HG03442 (cell line): ENCODE data around the gene ALG2.
"Not testable (repeated sequence)": the region's sequence is repeated elsewhere in the genome, so short reads cannot be mapped to it uniquely, and the experiment has no call there.

Source experiments
- ATAC-seq: cut with Tn5 transposase; IDR thresholded peaks from one replicate; pipeline ENCODE4 v1.9.1; 2021; ENCODE audit warnings: mild to moderate bottlenecking, moderate library complexity; ENCODE audit not compliant: unreplicated experiment

The ALG2 gene

GRCh38 chr9:99239341-99240060, 17.8 kb upstream of the ALG2 start:
- no peak for ATAC-seq

DNA sequence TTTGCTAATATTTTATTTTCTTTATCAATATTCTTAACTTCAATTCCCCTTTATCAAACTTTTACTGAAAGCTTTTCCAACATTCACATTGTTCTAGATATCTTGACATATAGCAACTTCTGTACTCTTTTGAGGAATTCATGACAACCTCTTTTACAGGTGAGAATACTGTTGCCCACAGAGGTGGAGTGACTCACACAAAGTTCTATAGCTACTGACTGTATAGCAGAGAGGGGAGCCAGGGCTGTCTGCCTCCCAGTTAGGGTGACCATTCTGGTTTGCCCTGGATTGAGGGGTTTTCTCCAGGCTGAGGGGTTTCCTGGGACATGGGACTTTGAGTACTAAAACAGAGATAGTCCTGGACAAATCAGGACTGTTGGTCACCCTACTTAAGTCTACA, 16.6 kb upstream of the ALG2 start:
- ATAC-seq: no peak

DNA sequence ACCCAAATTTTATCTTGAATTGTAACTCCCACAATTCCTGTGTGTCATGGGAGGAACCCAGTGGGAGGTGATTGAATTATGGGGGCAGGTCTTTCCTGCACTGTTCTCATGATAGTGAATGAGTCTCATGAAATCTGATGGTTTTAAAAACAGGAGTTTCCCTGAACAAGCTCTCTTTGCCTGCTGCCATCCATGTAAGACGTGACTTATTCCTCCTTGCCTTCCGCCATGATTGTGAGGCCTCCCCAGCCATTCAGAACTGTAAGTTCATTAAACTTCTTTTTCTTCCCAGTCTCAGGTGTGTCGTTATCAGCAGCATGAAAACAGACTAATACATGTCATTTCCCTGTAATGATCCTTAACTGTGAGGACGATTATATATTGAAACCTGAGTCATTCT, 16.1 kb upstream of the ALG2 start:
- ATAC-seq: not testable (repeated sequence)

GRCh38 chr9:99237356-99237755, 15.6 kb upstream of the ALG2 start:
- no peak for ATAC-seq

DNA sequence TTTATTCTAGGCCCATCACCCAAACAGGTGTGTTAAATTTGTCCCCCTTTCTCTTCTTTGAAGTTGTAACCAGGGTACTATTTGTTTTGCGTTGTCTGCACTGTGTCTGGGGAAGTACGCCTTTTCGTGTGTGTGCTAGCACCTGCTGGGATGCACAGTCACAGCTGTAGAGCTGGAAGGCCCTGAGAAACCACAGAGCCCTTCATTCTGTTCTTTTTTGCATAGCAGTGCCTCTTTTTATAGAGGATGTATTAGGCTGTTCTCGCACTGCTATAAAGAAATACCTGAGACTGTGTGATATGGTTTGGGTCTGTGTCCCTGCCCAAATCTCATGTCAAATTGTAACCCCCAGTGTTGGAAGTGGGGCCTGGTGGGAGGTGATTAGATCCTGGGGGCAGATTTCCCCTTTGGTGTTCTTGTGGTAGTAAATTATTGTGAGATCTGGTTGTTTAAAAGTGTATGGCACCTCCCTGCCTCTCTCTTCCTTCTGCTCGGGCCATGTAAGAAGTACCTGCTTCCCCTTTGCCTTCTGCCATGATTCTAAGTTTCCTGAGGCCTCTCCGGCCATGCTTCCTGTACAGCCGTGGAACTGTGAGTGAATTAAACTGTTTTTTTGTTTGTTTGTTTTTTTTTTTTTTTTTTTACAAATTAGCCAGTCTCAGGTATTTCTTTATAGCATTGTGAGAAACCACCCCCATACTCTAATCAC, 14.3 kb upstream of the ALG2 start:
- peak; percentile 93 for ATAC-seq

GRCh38 chr9:99235069-99235468, 13.3 kb upstream of the ALG2 start:
- no peak for ATAC-seq

DNA sequence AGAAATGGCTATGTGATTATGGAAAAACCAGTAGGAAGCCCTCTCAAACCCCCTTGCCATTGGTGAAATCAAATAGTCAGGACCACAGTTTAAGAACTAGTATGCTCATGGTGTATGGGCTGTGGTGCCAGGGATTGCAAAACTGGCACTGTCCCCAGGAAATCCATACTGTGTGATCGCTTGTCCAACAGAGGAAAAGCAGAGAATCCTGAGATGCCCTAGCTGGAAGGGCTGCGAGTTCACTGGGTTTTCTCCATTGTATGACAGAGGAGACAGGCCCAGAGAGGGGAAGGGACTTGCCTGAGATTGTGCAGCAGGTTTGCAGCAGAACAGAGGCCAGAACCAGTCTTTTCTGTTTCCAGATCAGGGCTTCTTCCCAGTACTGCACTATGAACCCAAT, 12.9 kb upstream of the ALG2 start:
- no peak for ATAC-seq

DNA sequence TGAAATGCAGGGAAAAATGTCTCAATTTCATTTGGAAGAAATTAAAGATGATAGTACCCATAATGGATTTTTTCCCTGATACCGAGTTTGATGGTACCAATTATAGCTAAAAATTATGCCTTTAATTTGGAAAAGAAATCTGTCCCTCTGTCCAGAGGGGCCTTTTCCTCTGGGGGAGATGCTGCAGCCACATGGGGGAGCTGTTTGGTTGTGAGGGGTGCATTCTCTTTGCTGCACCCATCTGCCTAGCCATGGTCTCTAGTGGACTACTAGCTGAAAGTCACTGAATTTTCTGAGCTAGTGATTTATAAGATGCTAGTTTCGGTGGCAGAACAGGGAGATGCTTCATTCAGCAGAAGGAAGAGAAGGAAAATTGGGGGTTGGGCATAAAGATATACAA, 10.0 kb upstream of the ALG2 start:
- ATAC-seq: no peak

GRCh38 chr9:99230206-99230605, 8.5 kb upstream of the ALG2 start:
- no peak for ATAC-seq

- ATAC-seq: no peak
Measured at GRCh38 chr9:99226054-99226453, 4.3 kb upstream of the ALG2 start.

GRCh38 chr9:99224445-99224844, 2.7 kb upstream of the ALG2 start:
- no peak for ATAC-seq

GRCh38 chr9:99222416-99223270, 901 bp upstream of the ALG2 start:
- ATAC-seq: peak; percentile 15

- no peak for ATAC-seq
Measured at GRCh38 chr9:99221266-99221620, 499 bp downstream of the ALG2 start.

GRCh38 chr9:99220011-99220410, 1.7 kb downstream of the ALG2 start:
- ATAC-seq: no peak

DNA sequence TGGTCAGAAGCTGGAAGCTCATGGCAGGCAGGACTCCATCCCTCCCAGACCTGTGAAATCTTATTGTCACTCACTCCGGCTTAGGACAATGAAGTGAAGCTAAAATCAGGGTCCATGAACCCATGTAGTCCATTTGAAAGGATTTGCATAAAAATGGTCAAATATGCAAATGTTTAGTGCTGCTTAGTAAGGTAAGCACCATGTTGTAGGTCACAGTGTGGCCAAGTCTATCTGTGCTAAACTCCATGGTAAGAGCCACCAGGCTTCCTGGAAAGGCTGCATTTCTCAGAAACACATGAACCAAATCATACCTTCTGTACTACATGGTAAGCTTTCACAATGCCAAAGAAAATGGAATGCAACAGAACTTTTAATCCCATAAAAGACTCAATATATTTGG, 5.7 kb downstream of the ALG2 start:
- ATAC-seq: no peak

DNA sequence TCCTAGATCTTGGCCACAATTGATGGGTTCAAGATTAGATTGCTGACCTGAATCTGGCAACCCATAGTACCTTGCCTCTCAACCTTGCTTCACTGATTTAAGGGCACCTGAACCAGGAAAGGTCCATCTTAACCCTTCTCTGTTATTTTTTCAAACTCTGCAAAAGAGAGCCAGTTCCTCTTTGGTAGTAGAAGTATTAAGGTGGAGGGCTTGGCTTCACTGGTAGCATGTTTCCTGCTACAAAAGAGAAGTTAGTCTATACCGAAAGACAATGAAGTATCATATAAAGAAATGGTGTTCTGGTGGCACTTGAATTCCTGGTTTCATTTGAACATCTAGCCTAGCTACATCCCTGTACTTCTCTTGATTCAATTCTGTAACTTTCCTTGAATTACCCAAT, 8.5 kb downstream of the ALG2 start:
- no peak for ATAC-seq

DNA sequence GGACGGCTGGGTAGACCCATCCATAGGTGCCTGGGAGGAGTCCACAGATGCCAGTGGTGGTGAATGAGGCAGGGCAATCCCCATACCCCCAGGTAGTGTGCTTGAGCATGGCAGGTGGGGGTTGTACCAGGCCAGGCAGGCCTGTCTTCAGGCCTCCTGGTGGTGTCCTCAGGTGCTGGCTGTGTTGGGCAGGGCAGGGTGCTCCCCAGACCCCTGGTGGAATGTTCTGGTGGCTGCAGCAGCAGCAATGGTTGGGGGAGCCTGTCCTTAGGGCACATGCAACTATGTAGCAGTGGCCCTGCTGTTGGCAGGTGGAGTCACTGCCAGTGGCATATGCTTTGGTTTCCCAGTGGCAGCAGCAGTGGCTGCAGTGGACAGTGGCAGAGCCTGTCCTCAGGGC, 10.0 kb downstream of the ALG2 start:
- no peak for ATAC-seq

- ATAC-seq: no peak
Measured at GRCh38 chr9:99210572-99210971, 11.2 kb downstream of the ALG2 start.

- ATAC-seq: no peak
Measured at GRCh38 chr9:99201603-99202002, 20.1 kb downstream of the ALG2 start.

DNA sequence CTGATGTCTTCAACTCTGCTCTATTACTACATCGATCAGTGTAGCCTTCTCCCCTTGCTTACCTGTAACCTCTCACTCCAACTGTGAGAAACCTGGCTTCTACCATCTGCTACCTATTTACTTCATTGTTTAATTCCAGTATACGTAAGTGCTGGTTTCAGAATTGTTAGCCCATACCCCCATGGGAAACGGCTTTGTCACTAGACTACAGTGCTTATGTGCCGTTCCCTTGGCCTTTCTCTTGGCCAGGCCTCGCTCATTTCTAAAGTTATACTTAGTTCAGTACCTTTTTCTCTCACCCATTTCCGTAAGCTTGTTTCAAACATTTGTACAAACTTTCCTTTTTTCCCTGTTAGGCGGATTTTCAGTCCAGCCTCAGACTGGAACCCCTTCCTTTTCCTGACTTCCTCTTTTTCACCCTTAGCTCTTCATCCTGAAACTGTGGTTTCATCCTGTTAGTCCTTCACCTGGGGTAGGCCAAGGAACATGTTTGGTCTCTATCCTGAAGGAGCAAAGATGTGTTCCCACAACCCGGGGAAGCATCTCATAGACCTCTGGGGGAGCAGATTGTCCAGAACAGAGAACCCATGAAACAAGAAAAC, 21.7 kb downstream of the ALG2 start:
- no peak for ATAC-seq

DNA sequence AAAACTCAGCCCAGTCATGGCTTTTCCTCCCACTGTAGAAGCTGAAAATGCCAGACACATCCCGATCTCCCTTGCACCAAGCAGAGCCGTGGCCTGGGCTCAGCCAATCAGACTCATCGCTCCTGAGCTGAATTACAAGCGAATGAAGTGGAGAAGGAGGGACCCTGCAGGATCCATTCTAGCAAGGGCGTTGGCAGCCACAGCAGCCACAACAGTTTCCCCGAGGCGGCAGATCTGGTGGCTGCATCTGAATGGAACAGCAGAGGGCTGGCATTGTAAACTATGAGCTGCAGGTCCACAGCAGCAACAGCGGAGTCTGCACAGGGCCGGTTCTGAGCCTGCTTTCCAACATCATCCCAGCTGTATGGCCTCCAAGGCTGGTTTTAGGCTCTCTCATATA, 23.8 kb downstream of the ALG2 start:
- ATAC-seq: no peak
